ENCODE measurements around the gene IQSEC1. TPM values are rescaled to one million over a fixed set of nuclear protein-coding genes. Genes with fewer than 3 reads are reported as not detected.

The IQSEC1 gene
- total and polyA plus RNA-seq, 10 of the 15 experiments (the other 5 are each of a cell fraction or from before 2014, with no cell fraction given): 0.92 to 55.2 (median 8.5) TPM

GRCh38 chr3:12897381-12898289 lies 175.6 kb downstream of the IQSEC1 start:
- ATAC-seq (no peak), FAIRE-seq (no peak), DNase-seq (ENCODE audit: low read depth, low spot score) (no peak)
- SMC1A ChIA-PET (ENCODE audit: uncharacterized antibody, unreplicated experiment): interaction anchor here (0.8 to 1.3 kb wide), 2 partner anchors 10 to 98 kb away, joined by 3 read pairs; no protein-coding TSS in a partner anchor
- Histone ChIP-seq H3K9me3 (replicated peaks; ENCODE audit: control insufficient read depth, insufficient read depth, low read length) (no peaks in the 10 kb centered on the region), H3K4me3 (no peak overlapping the region), H3K4me2 (ENCODE audit: control insufficient read depth, insufficient read depth) (no peak overlapping the region), H3K9ac (ENCODE audit: control insufficient read depth, insufficient read depth, low read length) (no peak overlapping the region), H3K27ac (ENCODE audit: control insufficient read depth, insufficient read depth) (no peak overlapping the region), H3K27me3 (replicated peaks in 1 of 2; ENCODE audit: control insufficient read depth in 2 of 2, insufficient read depth in 2 of 2, low read length in 1 of 2) (no peaks in the 10 kb centered on the region), H4K20me1 (ENCODE audit: control insufficient read depth, insufficient read depth) (no peaks in the 10 kb centered on the region), H3K36me3 (ENCODE audit: control insufficient read depth in 2 of 2, insufficient read depth in 2 of 2, low read length in 1 of 2) (peaks cover 1 to 6% of the 10 kb centered on the region in 2 experiments; a peak in 3 of 4 replicates), H3K79me2 (ENCODE audit: control insufficient read depth, insufficient read depth, low read length) (no peaks in the 10 kb centered on the region), H2AFZ (ENCODE audit: control insufficient read depth, low read depth, low read length) (no peak overlapping the region), H3K4me1 (ENCODE audit: control insufficient read depth, insufficient read depth, low read length) (no peaks in the 10 kb centered on the region)
- whole genome bisulfite sequencing (ENCODE audit: insufficient coverage, insufficient replicate concordance, low lambda C conversion rate, missing lambda C conversion rate): 61% methylated on average over 13 of the region's 13 CpGs
- TF ChIP-seq KDM1A (IDR thresholded peaks at IDR 0.05; ENCODE audit: borderline replicate concordance) (no peak), STAT1 (conservative IDR thresholded peaks at IDR 0.05) (no peak), NFYA (IDR thresholded peaks at IDR 0.05; ENCODE audit: borderline replicate concordance, low read depth, low read length) (no peak), IRF3 (IDR thresholded peaks at IDR 0.05) (no peak), BHLHE40 (IDR thresholded peaks at IDR 0.05; ENCODE audit: borderline replicate concordance in 1 of 2, low read depth in 2 of 2, low read length in 1 of 2) (no peak), SKIL (IDR thresholded peaks at IDR 0.05; ENCODE audit: low read depth, poor library complexity, severe bottlenecking) (no peak), HCFC1 (IDR thresholded peaks at IDR 0.05; ENCODE audit: low read length) (no peak), BCLAF1 (IDR thresholded peaks at IDR 0.05) (no peak)
- intact Hi-C loops (cut with micrococcal nuclease; ENCODE audit: unreplicated experiment) (no loop called here), in situ Hi-C loops (cut with MboI) (no loop called here)
- RAD21 ChIA-PET (ENCODE audit: unreplicated experiment): no interaction called here
- POLR2A ChIA-PET: no interaction called here
- no TSS peak for BruUV-seq (replicated peaks)
- CTCF ChIA-PET: interaction anchor here (1.2 kb wide), 1 partner anchor 30 kb away, joined by 4 read pairs; no protein-coding TSS in a partner anchor

Data from GM12878 (cell line).